ENCODE measurements around the gene PSD4.

GRCh38 chr2:113206251-113206650 is 32.5 kb downstream of the PSD4 start:
- no peak for TF ChIP-seq SMC3 (IDR thresholded peaks at IDR 0.05; ENCODE audit: low read depth, low read length)
- TF ChIP-seq GATA2 (CRISPR knock-in tag; IDR thresholded peaks at IDR 0.05), result no peak
- TF ChIP-seq CTCF (IDR thresholded peaks at IDR 0.05), result no peak

All from SK-N-SH (cell line).